ENCODE measurements around the gene MRPS30.
"Not testable (repeated sequence)": the region's sequence is repeated elsewhere in the genome, so short reads cannot be mapped to it uniquely, and the experiment has no call there.

GRCh38 chr5:44792031-44792673, 16.6 kb upstream of the MRPS30 start:
- TF ChIP-seq CTCF (IDR thresholded peaks at IDR 0.05; ENCODE audit: poor library complexity, severe bottlenecking); EP300 (conservative IDR thresholded peaks at IDR 0.05; ENCODE audit: poor library complexity, severe bottlenecking); EZH2 (IDR thresholded peaks at IDR 0.05; ENCODE audit: borderline replicate concordance, insufficient read depth, low read length, poor library complexity, severe bottlenecking); REST (IDR thresholded peaks at IDR 0.05; ENCODE audit: borderline replicate concordance); POLR2AphosphoS5 (IDR thresholded peaks at IDR 0.05): not testable (repeated sequence)
